Iris pigment epithelial cell (primary cell): ENCODE data around the gene RSAD2.
A peak's percentile ranks its signal among the peaks of the same experiment; 100 is the strongest.
"Not testable (repeated sequence)": the region's sequence is repeated elsewhere in the genome, so short reads cannot be mapped to it uniquely, and the experiment has no call there.

ENCODE experiments used
- DNase-seq: peaks from one replicate; pipeline ENCODE4 v3.0.0-alpha.2; 2011; ENCODE audit warnings: low read depth

RSAD2 gene

DNA sequence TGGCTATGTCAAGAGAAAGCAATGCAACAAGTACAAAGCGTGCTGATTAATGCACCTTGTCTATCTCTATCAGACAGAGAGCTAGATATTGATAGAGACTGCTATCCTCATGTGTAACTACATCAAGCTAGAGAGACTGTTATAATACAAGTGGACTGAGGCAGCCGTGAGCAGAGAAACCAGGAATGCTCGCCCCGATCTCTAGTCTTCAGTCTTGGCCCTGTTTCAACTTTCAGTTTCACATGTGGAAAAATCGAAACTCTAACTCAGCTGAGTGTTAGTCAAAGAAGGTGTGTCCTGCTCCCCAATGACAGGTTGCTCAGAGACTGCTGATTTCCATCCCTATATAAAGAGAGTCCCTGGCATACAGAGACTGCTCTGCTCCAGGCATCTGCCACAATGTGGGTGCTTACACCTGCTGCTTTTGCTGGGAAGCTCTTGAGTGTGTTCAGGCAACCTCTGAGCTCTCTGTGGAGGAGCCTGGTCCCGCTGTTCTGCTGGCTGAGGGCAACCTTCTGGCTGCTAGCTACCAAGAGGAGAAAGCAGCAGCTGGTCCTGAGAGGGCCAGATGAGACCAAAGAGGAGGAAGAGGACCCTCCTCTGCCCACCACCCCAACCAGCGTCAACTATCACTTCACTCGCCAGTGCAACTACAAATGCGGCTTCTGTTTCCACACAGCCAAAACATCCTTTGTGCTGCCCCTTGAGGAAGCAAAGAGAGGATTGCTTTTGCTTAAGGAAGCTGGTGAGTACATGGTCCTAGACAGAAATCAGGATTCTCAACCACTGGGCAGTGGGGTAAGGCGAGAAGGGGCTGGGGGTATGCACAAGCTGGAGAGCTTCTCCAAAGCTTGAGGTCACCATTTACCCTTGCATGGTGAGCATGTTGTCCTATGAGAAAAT, at the start of gene RSAD2:
TSS of gene RSAD2 (plus strand) at position 376 of the 903 bp plus-strand sequence. CDS start at position 400, 24 bp downstream.
- DNase-seq = peak; percentile 77

GRCh38 chr2:6828299-6828584, 49.3 kb upstream of the RSAD2 start:
- DNase-seq = peak; percentile 57

GRCh38 chr2:6831229-6831628, 46.3 kb upstream of the RSAD2 start:
- DNase-seq = no peak

DNA sequence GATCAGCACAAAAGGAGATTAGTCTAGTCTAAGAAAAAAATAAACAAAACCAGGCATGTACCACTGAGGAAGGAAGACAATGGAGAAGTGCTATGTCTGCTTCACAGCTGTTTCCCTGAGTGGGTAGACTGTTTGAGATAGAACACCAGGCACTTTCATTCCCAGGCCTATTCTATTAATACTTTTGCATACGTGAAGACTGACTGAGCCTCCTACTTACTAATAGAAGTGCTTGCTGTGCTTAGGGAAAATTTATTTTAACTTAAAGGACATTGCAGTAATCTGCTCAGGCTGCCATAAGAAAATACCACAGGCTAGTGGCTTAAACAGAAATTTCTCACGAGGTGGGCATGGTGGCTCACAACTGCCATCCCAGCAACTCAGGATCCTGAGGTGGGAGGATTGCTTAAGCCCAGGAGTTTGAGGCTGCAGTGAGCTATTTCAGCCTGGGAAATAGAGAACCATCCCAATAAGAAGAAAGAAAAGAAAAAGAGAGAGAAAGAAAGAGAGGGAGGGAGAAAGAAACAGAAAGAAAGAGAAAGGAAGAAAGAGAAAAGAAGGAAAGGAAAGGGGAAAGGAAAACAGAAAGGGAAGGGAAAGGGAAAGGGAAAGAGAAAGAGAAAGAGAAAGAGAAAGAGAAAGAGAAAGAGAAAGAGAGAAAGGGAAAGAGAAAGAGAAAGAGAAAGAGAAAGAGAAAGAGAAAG, 44.8 kb upstream of the RSAD2 start:
- DNase-seq = no peak

DNA sequence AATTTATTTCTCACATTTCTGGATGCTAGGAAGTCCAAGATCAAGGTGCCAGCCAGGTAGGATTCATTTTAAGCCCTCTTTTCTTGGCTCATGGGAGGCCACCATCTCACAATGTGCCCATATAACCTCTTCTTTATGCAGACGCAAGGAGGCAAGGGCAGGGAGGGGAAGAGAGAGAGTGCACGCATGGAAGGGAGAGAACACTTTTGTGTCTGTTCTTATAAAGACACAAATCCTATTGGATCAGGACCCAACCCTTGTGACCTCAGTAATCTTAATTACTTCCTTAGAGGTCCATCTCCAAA, 44.3 kb upstream of the RSAD2 start:
- DNase-seq = no peak

DNA sequence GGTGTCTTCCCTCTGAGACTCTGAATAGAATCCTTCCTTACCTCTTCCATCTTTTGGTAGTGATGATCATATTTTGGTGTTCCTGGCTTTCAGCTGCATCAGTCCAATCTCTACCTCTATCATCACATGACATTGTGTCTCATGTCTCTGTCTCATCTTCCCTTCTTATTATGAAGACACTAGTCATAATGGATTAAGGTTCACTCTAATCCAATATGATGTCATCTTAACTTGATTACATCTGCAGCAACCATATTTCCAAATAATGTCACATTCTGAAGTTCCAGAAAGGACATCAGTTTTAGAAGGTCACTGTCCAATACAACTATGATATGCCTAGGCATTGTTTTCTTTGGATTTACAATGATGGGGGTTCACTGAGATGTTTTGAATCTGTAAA, 43.4 kb upstream of the RSAD2 start:
- DNase-seq = no peak

DNA sequence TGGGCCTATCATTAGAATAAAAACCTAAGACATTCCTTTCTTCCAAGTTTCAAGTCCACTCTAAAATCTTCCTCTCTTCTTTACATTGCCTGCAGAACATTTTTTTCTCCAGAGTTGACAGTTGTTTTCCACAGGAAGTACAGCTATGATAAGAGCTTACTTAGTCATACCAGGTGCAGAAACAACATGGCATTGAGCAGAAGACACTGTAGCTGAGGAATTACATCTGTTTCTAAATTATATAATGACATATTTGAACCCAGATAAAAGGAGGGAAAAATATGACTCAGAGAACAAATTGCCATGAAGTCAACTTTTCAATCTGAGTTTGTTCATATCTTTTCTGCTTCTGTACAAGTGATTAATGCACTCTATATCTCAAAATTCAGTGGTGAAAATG, 42.1 kb upstream of the RSAD2 start:
- DNase-seq = peak; percentile 63

DNA sequence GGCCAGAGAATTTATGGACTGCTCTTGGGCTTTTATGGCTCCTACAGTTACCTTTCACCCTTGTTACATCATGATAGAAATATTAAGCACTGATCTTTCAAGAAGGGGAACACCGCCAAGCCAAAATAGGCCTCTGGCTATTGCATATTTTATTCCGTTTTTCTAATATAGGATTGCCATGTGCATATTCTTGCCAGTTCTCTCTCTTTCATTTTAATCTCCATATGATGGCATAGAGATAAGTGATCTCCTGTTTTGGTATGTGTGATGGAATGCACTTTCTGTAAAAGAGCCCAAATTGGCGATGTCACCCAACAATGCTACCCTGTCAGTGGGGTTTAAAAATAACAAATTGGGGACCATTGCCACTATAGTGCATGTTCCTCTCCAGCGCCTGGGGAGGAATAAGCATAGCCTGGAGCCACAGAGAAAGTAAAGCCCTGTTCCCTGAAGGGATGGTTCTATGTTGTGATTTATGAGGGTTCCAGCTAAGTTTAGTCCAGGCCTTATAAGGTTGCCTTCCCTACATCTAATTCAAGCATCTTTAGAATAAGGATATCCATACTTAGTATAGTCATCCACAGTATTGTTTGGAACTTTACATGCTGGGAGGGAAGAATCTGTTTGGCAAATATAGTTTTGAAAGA, 38.8 kb upstream of the RSAD2 start:
- DNase-seq = no peak

- DNase-seq = no peak
Observed at GRCh38 chr2:6841537-6842287, 35.9 kb upstream of the RSAD2 start.

GRCh38 chr2:6845312-6845711, 32.3 kb upstream of the RSAD2 start:
- DNase-seq = peak; percentile 27

DNA sequence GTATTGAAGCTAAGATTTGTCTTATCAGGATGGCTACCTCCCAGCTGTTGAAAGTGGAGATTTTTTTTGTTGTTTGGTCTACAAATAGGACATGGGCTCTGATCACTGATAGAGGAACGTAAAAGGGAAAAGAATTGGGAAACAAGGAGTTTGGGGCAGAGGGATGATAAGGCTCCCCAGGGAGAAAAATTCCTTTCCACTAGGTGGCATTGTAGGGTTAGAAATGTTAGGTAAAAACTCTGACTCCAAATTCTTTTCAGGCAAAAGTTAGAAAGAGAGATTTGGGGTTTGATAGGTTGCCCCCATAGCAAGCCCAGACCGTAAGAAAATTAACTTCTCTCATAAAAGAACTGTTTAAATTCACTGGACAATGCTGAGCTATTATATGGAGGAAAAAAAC, 31.7 kb upstream of the RSAD2 start:
- DNase-seq = no peak

GRCh38 chr2:6846540-6846939, 31.0 kb upstream of the RSAD2 start:
- DNase-seq = no peak

GRCh38 chr2:6846967-6847681, 30.5 kb upstream of the RSAD2 start:
- no peak for DNase-seq

GRCh38 chr2:6852195-6852594, 25.4 kb upstream of the RSAD2 start:
- no peak for DNase-seq

DNA sequence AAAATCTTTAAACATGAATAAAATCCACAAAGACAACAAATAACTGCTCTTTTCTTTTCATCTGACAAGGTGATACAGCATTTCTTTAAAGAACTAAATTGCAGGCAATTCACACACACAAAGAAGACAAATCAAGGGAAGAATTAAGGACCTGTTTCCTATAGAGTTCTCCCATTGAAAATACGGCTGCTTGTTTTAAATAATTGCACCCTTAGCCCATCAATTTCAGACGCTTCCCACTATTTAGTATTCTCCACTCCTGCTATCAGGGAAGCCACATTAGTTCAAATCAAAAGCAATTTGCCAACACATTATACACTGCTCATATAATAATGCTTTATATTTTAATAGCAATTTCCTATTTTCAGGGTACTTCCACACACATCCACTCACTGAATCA, 23.2 kb upstream of the RSAD2 start:
- no peak for DNase-seq

DNA sequence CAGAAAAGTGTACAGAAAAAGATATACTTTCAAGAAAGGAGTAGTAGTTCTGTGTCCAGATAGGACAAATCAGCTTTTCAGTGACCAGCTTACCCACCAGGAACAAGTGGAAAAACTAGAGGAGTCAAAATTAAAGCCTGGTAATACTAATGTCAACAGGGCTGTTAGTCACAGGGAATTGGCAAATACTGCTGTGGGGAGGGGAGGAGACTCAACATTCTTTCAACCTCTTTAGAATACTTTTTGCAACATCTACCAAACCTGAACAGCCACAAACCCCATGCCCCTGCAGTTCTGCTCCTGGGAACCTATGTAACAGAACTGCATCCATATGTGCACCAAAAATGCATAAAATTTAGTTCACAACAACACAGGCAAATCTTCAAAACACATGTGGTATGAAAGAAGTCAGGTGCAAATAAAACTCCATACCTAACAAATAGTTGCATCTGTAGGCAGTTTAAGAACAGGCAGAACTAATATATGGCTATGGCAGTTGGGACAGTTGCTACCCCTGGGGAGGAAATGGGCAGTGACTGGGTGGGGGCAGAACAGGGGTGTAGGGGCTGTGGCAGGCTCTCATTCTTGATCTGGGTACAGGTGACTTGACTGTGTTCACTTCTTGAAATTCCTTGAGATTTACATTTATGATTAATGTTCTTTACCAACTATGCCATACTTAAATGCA, 21.6 kb upstream of the RSAD2 start:
- DNase-seq = peak; percentile 70

DNA sequence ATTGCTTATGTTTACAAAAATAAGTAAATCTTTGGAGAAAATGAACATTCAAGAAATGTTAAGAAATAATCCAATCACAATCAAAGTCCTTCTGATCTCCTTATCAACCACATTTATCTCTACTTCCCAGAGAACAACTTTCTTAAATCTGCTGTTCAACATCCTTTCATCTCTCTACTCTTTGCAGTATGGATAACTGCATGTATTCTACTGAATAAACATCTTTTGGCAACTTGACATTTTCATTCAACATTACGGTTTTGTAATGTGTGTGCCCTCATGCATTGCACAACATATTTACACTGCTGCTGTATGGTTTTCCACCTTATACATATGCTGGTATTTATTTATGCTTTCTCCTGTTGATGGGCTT, 21.0 kb upstream of the RSAD2 start:
- DNase-seq = no peak

- DNase-seq = not testable (repeated sequence)
Observed at GRCh38 chr2:6858466-6859027, 19.0 kb upstream of the RSAD2 start.

- no peak for DNase-seq
Observed at GRCh38 chr2:6860296-6860695, 17.3 kb upstream of the RSAD2 start.

- no peak for DNase-seq
Observed at GRCh38 chr2:6863792-6864191, 13.8 kb upstream of the RSAD2 start.

GRCh38 chr2:6864231-6864754, 13.3 kb upstream of the RSAD2 start:
- DNase-seq = no peak
